GM06990 (cell line): ENCODE measurements around the gene ANO10.

Source experiments
- DNase-seq: peaks from one replicate; pipeline ENCODE4 v3.0.0-alpha.2; 2011; ENCODE audit not compliant: insufficient read length; ENCODE audit errors: extremely low read depth
- H3K27me3 ChIP-seq: replicated peaks from 2 replicates; pipeline ENCODE4 v1.6.0; 2011; ENCODE audit warnings: low read length; ENCODE audit not compliant: control insufficient read depth, insufficient read depth
- H3K36me3 ChIP-seq: 2 replicates; pipeline ENCODE4 v1.5.1; 2011; ENCODE audit warnings: low read length; ENCODE audit not compliant: control insufficient read depth, insufficient read depth
- H3K4me3 ChIP-seq: replicated peaks from 2 replicates; pipeline ENCODE4 v1.5.1; 2011; ENCODE audit warnings: low read depth, mild to moderate bottlenecking, control low read depth, low read length
- TF ChIP-seq, protein P1 (sequence below): IDR thresholded peaks from 2 replicates; pipeline ENCODE4 v1.5.1; 2011; ENCODE audit warnings: low read length, control low read depth, mild to moderate bottlenecking, inconsistent platforms; ENCODE audit not compliant: insufficient read depth, poor library complexity, severe bottlenecking

The ANO10 gene

DNA sequence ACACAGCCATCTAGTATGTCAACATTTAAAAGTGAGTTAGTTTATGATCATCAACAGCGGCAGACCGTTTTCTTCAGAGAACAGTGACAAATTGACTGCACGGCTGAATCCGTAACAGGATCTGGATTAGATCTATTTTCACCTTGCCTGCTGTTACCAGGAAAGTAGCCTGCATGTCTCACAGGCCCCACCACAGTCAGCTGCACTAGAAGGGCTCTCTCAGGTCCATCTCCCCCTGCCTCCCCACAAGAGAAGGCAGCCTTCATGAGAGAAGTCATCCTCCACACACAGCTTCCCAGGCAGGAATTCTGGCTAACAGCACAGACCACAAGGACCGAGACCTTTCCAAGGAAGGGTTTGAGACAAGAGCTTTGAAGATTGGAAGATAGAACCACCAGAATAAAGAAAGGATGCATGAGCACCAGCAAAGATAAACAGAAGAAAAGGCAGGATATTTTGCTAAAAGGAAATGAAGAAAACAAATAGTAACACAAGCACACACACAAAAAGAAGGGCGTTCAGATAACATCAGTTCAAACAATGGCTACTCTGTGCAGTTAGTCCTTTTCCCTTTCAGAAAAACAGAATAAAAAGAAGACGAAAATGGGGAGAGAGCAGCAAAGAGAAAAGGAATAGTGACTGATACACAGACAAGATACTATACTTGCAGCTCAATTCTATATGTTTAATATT lies 208.0 kb downstream of the ANO10 start:
- Histone ChIP-seq H3K36me3 (no peaks in the 10 kb centered on the region), H3K4me3 (no peak overlapping the region), H3K27me3 (no peaks in the 10 kb centered on the region)
- TF ChIP-seq, protein P1, sequence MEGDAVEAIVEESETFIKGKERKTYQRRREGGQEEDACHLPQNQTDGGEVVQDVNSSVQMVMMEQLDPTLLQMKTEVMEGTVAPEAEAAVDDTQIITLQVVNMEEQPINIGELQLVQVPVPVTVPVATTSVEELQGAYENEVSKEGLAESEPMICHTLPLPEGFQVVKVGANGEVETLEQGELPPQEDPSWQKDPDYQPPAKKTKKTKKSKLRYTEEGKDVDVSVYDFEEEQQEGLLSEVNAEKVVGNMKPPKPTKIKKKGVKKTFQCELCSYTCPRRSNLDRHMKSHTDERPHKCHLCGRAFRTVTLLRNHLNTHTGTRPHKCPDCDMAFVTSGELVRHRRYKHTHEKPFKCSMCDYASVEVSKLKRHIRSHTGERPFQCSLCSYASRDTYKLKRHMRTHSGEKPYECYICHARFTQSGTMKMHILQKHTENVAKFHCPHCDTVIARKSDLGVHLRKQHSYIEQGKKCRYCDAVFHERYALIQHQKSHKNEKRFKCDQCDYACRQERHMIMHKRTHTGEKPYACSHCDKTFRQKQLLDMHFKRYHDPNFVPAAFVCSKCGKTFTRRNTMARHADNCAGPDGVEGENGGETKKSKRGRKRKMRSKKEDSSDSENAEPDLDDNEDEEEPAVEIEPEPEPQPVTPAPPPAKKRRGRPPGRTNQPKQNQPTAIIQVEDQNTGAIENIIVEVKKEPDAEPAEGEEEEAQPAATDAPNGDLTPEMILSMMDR = no peak
- DNase-seq = no peak

DNA sequence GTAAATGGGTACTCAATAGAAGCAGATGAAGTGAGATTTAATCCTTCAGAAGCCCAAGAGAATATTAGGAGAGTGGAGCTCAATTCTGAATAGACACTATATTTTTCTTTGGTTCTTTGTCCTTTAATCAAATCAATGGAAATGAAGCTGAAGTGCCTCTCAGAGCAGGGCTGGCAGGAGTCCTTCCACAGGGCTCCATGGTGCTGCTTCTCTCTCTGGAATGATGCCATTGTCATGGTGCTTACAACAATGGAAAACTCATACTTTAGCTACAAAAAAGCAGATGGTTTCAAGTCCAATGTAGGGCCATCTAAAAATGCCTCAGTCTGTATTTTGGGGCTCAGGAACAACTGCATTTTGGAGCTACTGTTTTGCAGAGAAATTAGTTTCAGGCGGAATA lies 210.4 kb downstream of the ANO10 start:
- TF ChIP-seq, protein P1 = no peak
- Histone ChIP-seq H3K4me3 (no peak overlapping the region), H3K27me3 (no peaks in the 10 kb centered on the region), H3K36me3 (no peaks in the 10 kb centered on the region)
- DNase-seq = no peak

DNA sequence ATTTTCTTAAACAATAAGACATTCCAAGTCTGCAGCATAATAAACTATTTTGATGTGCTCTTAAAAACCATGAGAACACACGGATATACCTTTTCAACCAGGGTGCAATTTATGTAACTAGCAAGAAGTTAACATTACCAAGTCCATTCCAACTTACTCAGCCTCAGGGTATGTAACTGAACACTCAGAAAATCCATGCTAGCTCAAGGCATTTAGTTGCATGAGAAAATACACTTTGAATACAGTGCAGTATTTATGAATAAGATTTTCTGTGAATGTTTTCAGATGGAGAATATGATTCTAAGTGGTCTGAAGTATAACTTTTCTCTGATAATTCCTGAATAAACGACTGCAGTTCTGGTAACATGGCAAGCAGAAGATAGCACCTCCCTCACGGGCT lies 211.2 kb downstream of the ANO10 start:
- TF ChIP-seq, protein P1 = no peak
- no peaks in the 10 kb centered on the region for H3K27me3 ChIP-seq
- H3K36me3 ChIP-seq = no peaks in the 10 kb centered on the region
- no peak overlapping the region for H3K4me3 ChIP-seq
- no peak for DNase-seq

DNA sequence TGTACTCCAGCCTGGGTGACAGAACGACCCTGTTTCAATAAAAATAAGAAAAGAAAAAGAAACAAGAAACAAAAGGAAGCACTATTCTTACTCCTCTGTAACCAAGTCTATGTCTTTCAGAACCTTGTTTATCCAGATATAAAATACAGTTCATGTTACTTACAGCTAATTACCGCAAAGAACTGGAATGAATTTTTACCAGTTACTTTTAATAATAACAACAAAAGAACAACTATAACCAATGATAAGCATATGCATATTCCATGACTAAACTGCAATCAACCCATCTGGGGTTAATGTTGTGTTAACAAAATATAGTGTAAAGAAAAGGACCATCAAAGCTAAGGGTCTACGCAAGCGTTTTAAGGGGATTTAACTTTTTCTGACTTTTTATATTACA lies 212.3 kb downstream of the ANO10 start:
- H3K27me3 ChIP-seq = no peaks in the 10 kb centered on the region
- TF ChIP-seq, protein P1 = no peak
- no peak overlapping the region for H3K4me3 ChIP-seq
- H3K36me3 ChIP-seq = no peaks in the 10 kb centered on the region
- DNase-seq = no peak

DNA sequence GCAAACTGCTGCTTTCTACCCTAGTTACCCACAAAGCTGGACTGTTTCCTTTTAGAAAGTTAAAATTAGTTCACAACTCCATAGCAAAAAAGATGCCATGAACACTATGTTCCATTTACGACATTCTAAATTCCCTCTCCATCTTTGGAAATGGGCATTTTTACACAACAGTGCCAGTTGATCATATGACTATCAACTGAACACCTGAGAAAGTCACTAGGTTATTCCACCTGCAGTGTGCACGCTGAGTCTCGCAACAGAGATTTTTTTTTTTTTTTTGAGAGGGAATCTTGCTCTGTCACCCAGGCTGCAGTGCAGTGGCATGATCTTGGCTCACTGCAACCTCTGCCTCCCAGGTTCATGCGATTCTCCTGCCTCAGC lies 215.2 kb downstream of the ANO10 start:
- no peak overlapping the region for H3K4me3 ChIP-seq
- TF ChIP-seq, protein P1 = no peak

More for the DNA sequence above, 215.2 kb downstream of the ANO10 start:
- H3K27me3 ChIP-seq = no peaks in the 10 kb centered on the region
- no peaks in the 10 kb centered on the region for H3K36me3 ChIP-seq
- DNase-seq = no peak
